GM12874 (cell line): ENCODE results near the gene CDCA3.

Source experiments
- TF ChIP-seq, protein P1 (sequence below): IDR thresholded peaks from 2 replicates; pipeline ENCODE4 v1.5.1; 2011; ENCODE audit warnings: low read depth, mild to moderate bottlenecking, control low read depth, low read length, moderate library complexity; ENCODE audit not compliant: insufficient read depth

The CDCA3 gene

DNA sequence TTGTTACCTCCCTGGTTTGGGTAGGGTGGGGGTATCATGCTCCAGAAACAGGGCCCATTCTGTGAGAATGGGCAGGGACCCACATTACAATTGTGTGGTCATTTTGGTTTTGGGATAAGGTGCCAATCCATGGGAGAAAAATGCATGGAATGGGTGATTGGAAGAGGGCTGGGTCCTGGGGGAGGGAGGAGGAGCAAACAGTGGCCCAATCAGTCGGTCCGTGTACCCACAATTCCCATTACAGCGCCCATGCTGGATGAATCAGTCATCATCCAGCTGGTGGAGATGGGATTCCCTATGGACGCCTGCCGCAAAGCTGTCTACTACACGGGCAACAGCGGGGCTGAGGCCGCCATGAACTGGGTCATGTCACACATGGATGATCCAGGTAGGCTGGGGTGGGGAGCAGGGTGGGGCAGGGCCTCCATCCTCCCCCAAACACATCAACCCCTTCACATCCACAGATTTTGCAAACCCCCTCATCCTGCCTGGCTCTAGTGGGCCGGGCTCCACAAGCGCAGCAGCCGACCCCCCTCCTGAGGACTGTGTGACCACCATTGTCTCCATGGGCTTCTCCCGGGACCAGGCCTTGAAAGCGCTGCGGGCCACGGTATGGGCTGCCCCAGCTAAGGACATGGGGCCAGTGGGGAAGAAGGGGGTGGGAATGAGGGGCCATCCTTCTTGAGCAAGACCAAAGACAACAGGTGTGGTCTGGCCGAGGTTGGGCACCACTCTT lies 12.7 kb upstream of the CDCA3 start:
- TF ChIP-seq, protein P1, sequence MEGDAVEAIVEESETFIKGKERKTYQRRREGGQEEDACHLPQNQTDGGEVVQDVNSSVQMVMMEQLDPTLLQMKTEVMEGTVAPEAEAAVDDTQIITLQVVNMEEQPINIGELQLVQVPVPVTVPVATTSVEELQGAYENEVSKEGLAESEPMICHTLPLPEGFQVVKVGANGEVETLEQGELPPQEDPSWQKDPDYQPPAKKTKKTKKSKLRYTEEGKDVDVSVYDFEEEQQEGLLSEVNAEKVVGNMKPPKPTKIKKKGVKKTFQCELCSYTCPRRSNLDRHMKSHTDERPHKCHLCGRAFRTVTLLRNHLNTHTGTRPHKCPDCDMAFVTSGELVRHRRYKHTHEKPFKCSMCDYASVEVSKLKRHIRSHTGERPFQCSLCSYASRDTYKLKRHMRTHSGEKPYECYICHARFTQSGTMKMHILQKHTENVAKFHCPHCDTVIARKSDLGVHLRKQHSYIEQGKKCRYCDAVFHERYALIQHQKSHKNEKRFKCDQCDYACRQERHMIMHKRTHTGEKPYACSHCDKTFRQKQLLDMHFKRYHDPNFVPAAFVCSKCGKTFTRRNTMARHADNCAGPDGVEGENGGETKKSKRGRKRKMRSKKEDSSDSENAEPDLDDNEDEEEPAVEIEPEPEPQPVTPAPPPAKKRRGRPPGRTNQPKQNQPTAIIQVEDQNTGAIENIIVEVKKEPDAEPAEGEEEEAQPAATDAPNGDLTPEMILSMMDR, result no peak

DNA sequence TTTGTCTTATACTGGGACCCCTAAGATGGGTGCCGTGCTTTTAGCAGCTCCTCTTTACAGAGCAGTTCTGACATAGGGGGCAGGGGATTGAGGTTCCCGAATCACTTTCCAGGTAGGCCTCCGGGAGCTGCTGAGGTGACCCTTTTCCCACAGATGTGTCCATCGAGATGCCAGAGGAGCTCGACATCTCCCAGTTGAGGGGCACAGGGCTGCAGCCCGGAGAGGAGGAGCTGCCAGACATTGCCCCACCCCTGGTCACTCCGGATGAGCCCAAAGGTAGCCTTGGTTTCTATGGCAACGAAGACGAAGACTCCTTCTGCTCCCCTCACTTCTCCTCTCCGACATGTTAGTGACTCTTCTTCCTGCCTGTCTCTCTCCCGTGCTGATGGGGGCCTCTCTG lies 11.9 kb upstream of the CDCA3 start:
- TF ChIP-seq, protein P1, result no peak

DNA sequence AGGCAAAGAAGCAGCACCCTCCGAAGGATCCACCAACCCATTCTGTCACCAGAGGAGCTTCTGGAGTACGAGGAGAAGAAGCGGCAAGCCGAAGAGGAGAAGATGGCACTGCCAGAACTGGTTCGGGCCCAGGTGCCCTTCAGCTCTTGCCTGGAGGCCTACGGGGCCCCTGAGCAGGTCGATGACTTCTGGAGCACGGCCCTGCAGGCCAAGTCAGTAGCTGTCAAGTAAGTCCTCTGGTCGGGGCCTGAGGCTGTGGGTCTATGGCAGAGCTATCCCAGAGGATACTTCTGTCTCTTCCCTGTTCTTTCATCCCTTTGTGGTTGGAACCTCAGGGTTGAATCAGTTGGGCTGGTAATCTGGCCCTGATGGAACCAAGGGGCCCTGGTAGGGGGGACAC lies 10.3 kb upstream of the CDCA3 start:
- TF ChIP-seq, protein P1, result no peak

- TF ChIP-seq, protein P1, result no peak
Measured at GRCh38 chr12:6860942-6861341, 9.9 kb upstream of the CDCA3 start.

DNA sequence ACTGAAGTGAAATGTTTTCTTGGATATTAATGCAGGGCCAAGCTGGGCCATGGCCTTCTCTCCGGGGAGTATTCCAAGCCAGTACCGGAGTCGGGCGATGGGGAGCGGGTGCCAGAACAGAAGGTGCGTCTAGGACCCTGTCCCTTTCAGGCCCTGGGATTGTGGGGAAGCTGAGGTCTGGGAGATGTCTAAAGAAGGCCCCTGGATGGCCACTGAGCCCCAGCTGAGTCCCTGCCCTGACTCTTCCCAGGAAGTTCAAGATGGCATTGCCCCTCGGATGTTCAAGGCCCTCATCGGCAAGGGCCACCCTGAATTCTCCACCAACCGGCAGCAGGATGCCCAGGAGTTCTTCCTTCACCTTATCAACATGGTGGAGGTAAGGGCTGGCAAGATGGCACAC lies 9.0 kb upstream of the CDCA3 start:
- TF ChIP-seq, protein P1, result no peak

DNA sequence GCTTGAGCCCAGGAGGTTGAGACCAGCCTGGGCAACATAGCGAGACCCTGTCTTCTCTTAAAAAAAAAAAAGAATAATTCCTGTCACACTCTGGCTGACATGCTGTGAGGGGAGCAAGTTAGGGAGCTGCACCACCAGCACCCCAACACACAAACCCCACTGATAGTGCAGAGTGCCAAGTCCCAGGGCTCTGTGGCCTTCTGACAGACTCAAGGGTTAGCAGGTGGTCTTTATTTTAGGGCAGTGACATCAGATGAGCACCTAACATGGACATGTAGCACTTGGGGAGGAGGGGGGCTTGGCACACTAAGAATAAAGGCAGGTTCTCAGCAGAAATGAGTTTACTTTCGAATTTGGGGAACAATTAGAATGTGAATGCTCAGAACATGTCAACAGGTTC lies 7.7 kb upstream of the CDCA3 start:
- TF ChIP-seq, protein P1, result no peak

- TF ChIP-seq, protein P1, result no peak
Measured at GRCh38 chr12:6855322-6855721, 4.2 kb upstream of the CDCA3 start.
